K562 (cell line): ENCODE data around the gene NUTM1. TPM values are rescaled to one million over a fixed set of nuclear protein-coding genes. Genes with fewer than 3 reads are reported as not detected.

ENCODE experiments used
- DIDO1 ChIP-seq: fragments of 450-650 bp; IDR thresholded peaks from 2 replicates; pipeline ENCODE4 v1.6.1; 2016; ENCODE audit warnings: low read depth, missing biosample characterization, missing genetic modification characterization
- DMBX1 ChIP-seq: fragments of 250-450 bp; sonication (Bioruptor Pico); IDR thresholded peaks from 2 replicates; pipeline ENCODE4 v1.8.0; 2022; ENCODE audit warnings: inconsistent platforms, mild to moderate bottlenecking, moderate library complexity, borderline replicate concordance
- GTF2A2 ChIP-seq: IDR thresholded peaks from 2 replicates; pipeline ENCODE4 v1.6.1; 2016; ENCODE audit warnings: mild to moderate bottlenecking, missing genetic modification characterization, missing compliant biosample characterization
- HDAC8 ChIP-seq: fragments of 450-650 bp; IDR thresholded peaks from 2 replicates; pipeline ENCODE4 v1.6.1; 2016; ENCODE audit warnings: mild to moderate bottlenecking, missing genetic modification characterization, moderate library complexity, missing compliant biosample characterization
- KLF10 ChIP-seq: fragments of 250-450 bp; sonication (Bioruptor Pico); IDR thresholded peaks from 2 replicates; pipeline ENCODE4 v1.6.1; 2021; ENCODE audit warnings: matching md5 sums
- MEF2D ChIP-seq: conservative IDR thresholded peaks from 2 replicates; pipeline ENCODE4 v1.6.1; 2016; ENCODE audit warnings: low read depth, missing genetic modification characterization, missing compliant biosample characterization
- NR2C1 ChIP-seq, 2 experiments: fragments of 450-650 bp; IDR thresholded peaks; 2 replicates each; pipeline ENCODE4 v1.6.1; 2017; ENCODE audit warnings: mild to moderate bottlenecking in 2 of 2, antibody characterized with exemption in 1 of 2, inconsistent platforms in 1 of 2, missing compliant biosample characterization in 1 of 2, missing genetic modification characterization in 1 of 2
- NR2C2 ChIP-seq, 2 experiments: fragments of 200-800 bp in 1 of 2; sonication (Bioruptor generic) in 1 of 2; sonication (generic) in 1 of 2; formaldehyde crosslinking in 1 of 2; IDR thresholded peaks; 2 replicates each; pipeline versions ENCODE4 v1.6.1 to v1.8.0; 2016 to 2022; ENCODE audit warnings: mild to moderate bottlenecking in 1 of 2, missing compliant biosample characterization in 1 of 2, missing genetic modification characterization in 1 of 2, missing genetic modification reagents in 1 of 2
- NR4A1 ChIP-seq, 2 experiments: fragments of 250-450 bp in 1 of 2; fragments of 450-650 bp in 1 of 2; sonication (Bioruptor Pico) in 1 of 2; IDR thresholded peaks; 2 replicates each; pipeline versions ENCODE4 v1.4.0 to v1.6.1; 2016 to 2020; ENCODE audit warnings: mild to moderate bottlenecking in 2 of 2, missing compliant biosample characterization in 1 of 2, missing genetic modification characterization in 1 of 2, moderate library complexity in 1 of 2
- NUFIP1 ChIP-seq: fragments of 450-650 bp; IDR thresholded peaks from 2 replicates; pipeline ENCODE4 v1.6.1; 2018; ENCODE audit not compliant: partially characterized antibody
- RAD21 ChIP-seq, 2 experiments: fragments of 250-450 bp in 1 of 2; fragments of 450-650 bp in 1 of 2; sonication (Bioruptor Pico) in 1 of 2; formaldehyde crosslinking in 1 of 2; IDR thresholded peaks in 1 of 2; conservative IDR thresholded peaks in 1 of 2; 2 replicates each; pipeline versions ENCODE4 v1.4.0 to v1.8.0; 2020 to 2022; ENCODE audit warnings: mild to moderate bottlenecking in 2 of 2, moderate library complexity in 1 of 2
- RFX7 ChIP-seq: fragments of 250-450 bp; sonication (Bioruptor Pico); IDR thresholded peaks from 2 replicates; pipeline ENCODE4 v1.5.1; 2021; ENCODE audit warnings: mild to moderate bottlenecking
- THRB ChIP-seq: fragments of 450-650 bp; formaldehyde crosslinking; conservative IDR thresholded peaks from 2 replicates; pipeline ENCODE4 v1.4.0; 2022; ENCODE audit warnings: mild to moderate bottlenecking, missing genetic modification characterization
- ZC3H4 ChIP-seq: sonication (generic); formaldehyde crosslinking; IDR thresholded peaks from 2 replicates; pipeline ENCODE4 v1.9.0; 2021; ENCODE audit warnings: missing genetic modification reagents, borderline replicate concordance
- ZNF395 ChIP-seq: fragments of 200-800 bp; sonication (Bioruptor generic); IDR thresholded peaks from 2 replicates; pipeline ENCODE4 v1.6.1; 2017; ENCODE audit warnings: missing genetic modification characterization, missing compliant biosample characterization
- ZNF592 ChIP-seq: fragments of 450-650 bp; IDR thresholded peaks from 2 replicates; pipeline ENCODE4 v1.6.1; 2017; ENCODE audit warnings: antibody characterized with exemption, mild to moderate bottlenecking
- polyA plus RNA-seq, 8 experiments: library from polyadenylated mRNA; depleted of rRNA in 4 of 8; stranded (reverse) in 5 of 8; unstranded in 3 of 8; fragments of >200 nt; fragmentation: Nextera tagmentation in 2 of 8; fragmentation: Illumina TruSeq in 1 of 8; extraction: Ambion mirVana in 2 of 8; extraction: Trizol in 1 of 8; gene quantifications; 2 replicates each; pipeline versions ENCODE4 v1.2.1 to v1.2.3, GENCODE V29; 2011 to 2014; ENCODE audit warnings: inconsistent platforms in 1 of 8, missing spikeins in 1 of 8
- total RNA-seq, 7 experiments: library from RNA; depleted of rRNA in 6 of 7; stranded (reverse); fragments of >200 nt in 6 of 7; fragmentation: Illumina TruSeq in 2 of 7; extraction: Trizol in 2 of 7; gene quantifications; 2 replicates each; pipeline versions ENCODE4 v1.2.1 to v1.2.3, GENCODE V29; 2011 to 2021; ENCODE audit warnings: low replicate concordance in 1 of 7

Gene NUTM1
- total and polyA plus RNA-seq, 9 of the 15 experiments (the other 6 are each of a cell fraction or from before 2014, with no cell fraction given): 0.01 to 0.05 (median 0.04) TPM; not detected in 4

- TF ChIP-seq ZNF592 (peak; percentile 75), THRB (CRISPR knock-in tag) (no peak), GTF2A2 (0 out of 2 replicates have a peak, but pooled peaks have one; percentile 32), NR2C2 (CRISPR knock-in tag; IDR thresholded peaks at IDR 0.05) (no peak), NR2C2 (tag; IDR thresholded peaks at IDR 0.05) (no peak), RAD21 (CRISPR knock-in tag; conservative IDR thresholded peaks at IDR 0.05 in 1 of 2, IDR thresholded peaks at IDR 0.05 in 1 of 2) (no peak), NR4A1 (CRISPR knock-in tag; IDR thresholded peaks at IDR 0.05) (no peak), NR4A1 (tag; IDR thresholded peaks at IDR 0.05) (0 out of 2 replicates have a peak, but pooled peaks have one; percentile 45), ZNF395 (CRISPR knock-in tag) (0 out of 2 replicates have a peak, but pooled peaks have one; percentile 27), KLF10 (CRISPR knock-in tag) (no peak), ZC3H4 (no peak), HDAC8 (0 out of 2 replicates have a peak, but pooled peaks have one; percentile 81), DIDO1 (tag) (0 out of 2 replicates have a peak, but pooled peaks have one; percentile 29), DMBX1 (CRISPR knock-in tag) (0 out of 2 replicates have a peak, but pooled peaks have one; percentile 18), NR2C1 (IDR thresholded peaks at IDR 0.05) (no peak), NR2C1 (tag; IDR thresholded peaks at IDR 0.05) (peak; percentile 52; the same call in 1 of the 2 replicates), MEF2D (peak; percentile 85), RFX7 (CRISPR knock-in tag) (no peak), NUFIP1 (no peak)
- TF ChIP-seq, all 486 proteins: peak for 18
Observed at GRCh38 chr15:34376856-34377255, 33.7 kb downstream of the NUTM1 start (continued).
